Peyer's patch (tissue), 4 donors: Measurements from ENCODE around the gene SPSB4.

Source experiments
- POLR2A ChIP-seq, 2 donors: fragments of 450-650 bp; IDR thresholded peaks; one replicate each; pipeline ENCODE4 v1.5.1; 2017; ENCODE audit warnings: antibody characterized with exemption in 2 of 2, mild to moderate bottlenecking in 2 of 2, moderate library complexity in 2 of 2
- TF ChIP-seq, protein P1 (sequence below), 6 experiments: fragments of 450-650 bp in 4 of 6; fragments of 200-600 bp in 2 of 6; sonication (generic) in 1 of 6; IDR thresholded peaks; one replicate each; pipeline ENCODE4 v1.5.1; 2017 to 2019; ENCODE audit warnings: antibody characterized with exemption in 6 of 6, mild to moderate bottlenecking in 3 of 6, moderate library complexity in 1 of 6

DNA sequence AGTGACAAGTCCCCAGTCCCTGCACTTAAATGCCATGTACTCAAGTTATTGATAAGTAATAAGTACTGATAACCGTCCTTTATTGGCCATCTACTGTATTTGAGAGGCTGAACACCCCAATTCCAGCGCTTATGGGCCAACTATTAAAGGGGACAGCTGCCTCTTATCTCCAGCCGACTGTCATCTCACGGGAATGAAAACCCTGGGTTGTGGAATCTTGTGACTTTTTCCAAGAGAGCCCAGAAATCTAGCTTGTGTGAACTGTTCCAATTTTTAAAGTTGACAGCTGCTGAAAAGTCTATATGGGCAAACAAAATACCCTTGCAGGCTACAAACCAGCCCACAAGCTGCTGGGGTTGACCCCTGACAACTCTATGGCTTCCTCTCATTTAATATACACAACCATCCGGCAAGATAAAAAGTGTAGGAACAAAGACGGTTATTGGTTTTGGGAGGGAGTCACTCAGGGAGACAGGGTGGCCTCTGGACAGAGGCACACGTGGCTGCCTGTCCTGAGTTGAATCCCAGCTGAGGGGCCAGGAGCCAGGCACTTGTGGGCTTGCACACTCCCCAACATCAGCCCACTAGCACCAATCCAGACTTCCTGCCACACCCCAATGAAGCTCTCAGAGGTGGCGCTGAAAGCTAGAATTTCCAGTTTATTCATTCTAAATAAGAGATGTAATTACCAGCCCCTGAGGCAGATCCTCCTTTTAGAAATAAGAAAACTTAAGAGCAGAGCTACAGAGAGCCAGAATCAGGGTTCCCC lies 16.2 kb downstream of the SPSB4 start:
- TF ChIP-seq, protein P1, sequence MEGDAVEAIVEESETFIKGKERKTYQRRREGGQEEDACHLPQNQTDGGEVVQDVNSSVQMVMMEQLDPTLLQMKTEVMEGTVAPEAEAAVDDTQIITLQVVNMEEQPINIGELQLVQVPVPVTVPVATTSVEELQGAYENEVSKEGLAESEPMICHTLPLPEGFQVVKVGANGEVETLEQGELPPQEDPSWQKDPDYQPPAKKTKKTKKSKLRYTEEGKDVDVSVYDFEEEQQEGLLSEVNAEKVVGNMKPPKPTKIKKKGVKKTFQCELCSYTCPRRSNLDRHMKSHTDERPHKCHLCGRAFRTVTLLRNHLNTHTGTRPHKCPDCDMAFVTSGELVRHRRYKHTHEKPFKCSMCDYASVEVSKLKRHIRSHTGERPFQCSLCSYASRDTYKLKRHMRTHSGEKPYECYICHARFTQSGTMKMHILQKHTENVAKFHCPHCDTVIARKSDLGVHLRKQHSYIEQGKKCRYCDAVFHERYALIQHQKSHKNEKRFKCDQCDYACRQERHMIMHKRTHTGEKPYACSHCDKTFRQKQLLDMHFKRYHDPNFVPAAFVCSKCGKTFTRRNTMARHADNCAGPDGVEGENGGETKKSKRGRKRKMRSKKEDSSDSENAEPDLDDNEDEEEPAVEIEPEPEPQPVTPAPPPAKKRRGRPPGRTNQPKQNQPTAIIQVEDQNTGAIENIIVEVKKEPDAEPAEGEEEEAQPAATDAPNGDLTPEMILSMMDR (IDR thresholded peaks at IDR 0.05) = no peak
- no peak for TF ChIP-seq POLR2A (IDR thresholded peaks at IDR 0.05)
